H1 (cell line): ENCODE data around the gene STX5. TPM values are rescaled to one million over a fixed set of nuclear protein-coding genes. Genes with fewer than 3 reads are reported as not detected.

Experiments used
- CTCF ChIA-PET: fragments of 300-600 bp; sonication (Branson Sonifier 250); formaldehyde crosslinking; loops from one replicate; lab custom pipeline; 2021; ENCODE audit not compliant: partially characterized antibody; lab: Charles Lee
- POLR2A ChIA-PET: fragments of 300-600 bp; sonication (Branson Sonifier 250); formaldehyde crosslinking; loops from one replicate; lab custom pipeline; 2021; ENCODE audit warnings: inconsistent platforms; ENCODE audit not compliant: partially characterized antibody; lab: Charles Lee
- DNase-seq, 2 experiments: peaks; one replicate each; pipeline versions ENCODE4 v3.0.0 to v3.0.0-alpha.2; 2010 to 2022; ENCODE audit warnings: low spot score in 2 of 2, low read depth in 1 of 2, mixed read lengths in 1 of 2
- FAIRE-seq: peaks from 2 replicates; lab custom pipeline; 2011; peaks lifted over from hg19 to GRCh38; lab: Jason Lieb, UNC
- H2AFZ ChIP-seq: 2 replicates; pipeline ENCODE4 v1.8.1; 2012; ENCODE audit warnings: low read length, inconsistent platforms
- H2AK5ac ChIP-seq: 2 replicates; pipeline ENCODE4 v1.6.1; 2013; ENCODE audit warnings: low read depth, low read length
- H2BK120ac ChIP-seq: replicated peaks from 2 replicates; pipeline ENCODE3; 2013; ENCODE audit warnings: low read depth, low read length, inconsistent platforms
- H2BK12ac ChIP-seq: 2 replicates; pipeline ENCODE4 v1.6.1; 2013; ENCODE audit warnings: low read depth, low read length
- H2BK15ac ChIP-seq: 2 replicates; pipeline ENCODE4 v1.6.1; 2013; ENCODE audit warnings: low read length
- H2BK20ac ChIP-seq: 2 replicates; pipeline ENCODE4 v1.6.1; 2013; ENCODE audit warnings: low read length
- H2BK5ac ChIP-seq: 2 replicates; pipeline ENCODE4 v1.6.1; 2013; ENCODE audit warnings: low read depth, low read length
- H3K14ac ChIP-seq: 2 replicates; pipeline ENCODE4 v1.6.1; 2013; ENCODE audit warnings: inconsistent platforms; ENCODE audit not compliant: insufficient read length
- H3K18ac ChIP-seq: 2 replicates; pipeline ENCODE4 v1.6.1; 2013; ENCODE audit warnings: low read length; ENCODE audit errors: extremely low read depth
- H3K23ac ChIP-seq: 2 replicates; pipeline ENCODE4 v1.6.1; 2013; ENCODE audit warnings: inconsistent platforms; ENCODE audit not compliant: insufficient read length
- H3K23me2 ChIP-seq: 2 replicates; pipeline ENCODE4 v1.6.1; 2013; ENCODE audit warnings: low read depth, low read length
- H3K27ac ChIP-seq: 2 replicates; pipeline ENCODE4 v1.6.1; 2011; ENCODE audit warnings: low read depth, low read length, inconsistent platforms
- H3K27me3 ChIP-seq, 4 experiments: replicated peaks in 1 of 4; 1 replicate in 1 of 4; 2 replicates in 3 of 4; pipeline versions ENCODE4 v1.6.1 to v1.8.1; 2011 to 2013; ENCODE audit warnings: low read length in 3 of 4, mild to moderate bottlenecking in 3 of 4, inconsistent platforms in 2 of 4, mixed read lengths in 2 of 4, moderate library complexity in 1 of 4; ENCODE audit not compliant: control insufficient read depth in 3 of 4, insufficient read depth in 3 of 4; ENCODE audit errors: extremely low read depth in 1 of 4
- H3K36me3 ChIP-seq, 4 experiments: 2 replicates each; pipeline versions ENCODE4 v1.6.1 to v1.8.1; 2011 to 2013; ENCODE audit warnings: mild to moderate bottlenecking in 4 of 4, low read length in 3 of 4, moderate library complexity in 2 of 4, control low read depth in 1 of 4, inconsistent platforms in 1 of 4; ENCODE audit not compliant: insufficient read depth in 4 of 4, control insufficient read depth in 2 of 4
- H3K4ac ChIP-seq: replicated peaks from 2 replicates; pipeline ENCODE3; 2013; ENCODE audit warnings: low read length, low read depth, mixed read lengths, inconsistent platforms; ENCODE audit not compliant: insufficient read length
- H3K4me1 ChIP-seq, 4 experiments: replicated peaks in 1 of 4; 1 replicate in 1 of 4; 2 replicates in 3 of 4; pipeline versions ENCODE4 v1.6.1 to v1.8.1; 2011 to 2013; ENCODE audit warnings: low read length in 3 of 4, inconsistent platforms in 2 of 4, mixed read lengths in 1 of 4; ENCODE audit not compliant: insufficient read depth in 4 of 4, control insufficient read depth in 3 of 4
- H3K4me2 ChIP-seq, 2 experiments: 2 replicates each; pipeline versions ENCODE4 v1.6.1 to v1.8.1; 2011 to 2013; ENCODE audit warnings: low read depth in 2 of 2, low read length in 2 of 2, control low read depth in 1 of 2, inconsistent platforms in 1 of 2, mild to moderate bottlenecking in 1 of 2; ENCODE audit not compliant: insufficient read depth in 1 of 2
- H3K4me3 ChIP-seq, 4 experiments: fragments of 200-600, 300-600 bp in 1 of 4; sonication (generic), shearing (Covaris generic), sonication (Bioruptor Twin) in 1 of 4; 2 replicates each; pipeline versions ENCODE4 v1.5.1 to v1.8.1; 2011 to 2016; ENCODE audit warnings: low read length in 4 of 4, low read depth in 3 of 4, control low read depth in 2 of 4, inconsistent platforms in 2 of 4, mild to moderate bottlenecking in 2 of 4, mixed read lengths in 1 of 4, moderate library complexity in 1 of 4; ENCODE audit not compliant: insufficient read depth in 2 of 4; ENCODE audit errors: extremely low read depth in 1 of 4
- H3K56ac ChIP-seq: replicated peaks from 2 replicates; pipeline ENCODE3; 2013; ENCODE audit warnings: low read depth, mild to moderate bottlenecking, mixed read lengths, low read length, inconsistent platforms; ENCODE audit not compliant: insufficient read length
- H3K79me1 ChIP-seq: 2 replicates; pipeline ENCODE4 v1.6.1; 2013; ENCODE audit warnings: low read depth, low read length, control low read depth
- H3K79me2 ChIP-seq, 2 experiments: 2 replicates each; pipeline versions ENCODE4 v1.6.1 to v1.8.1; 2012 to 2013; ENCODE audit warnings: low read length in 2 of 2, mild to moderate bottlenecking in 2 of 2, inconsistent platforms in 1 of 2; ENCODE audit not compliant: insufficient read depth in 2 of 2, control insufficient read depth in 1 of 2
- H3K9ac ChIP-seq, 4 experiments: replicated peaks in 1 of 4; 1 replicate in 1 of 4; 2 replicates in 3 of 4; pipeline versions ENCODE4 v1.6.1 to v1.8.1; 2011 to 2013; ENCODE audit warnings: low read depth in 3 of 4, low read length in 3 of 4, control low read depth in 2 of 4, mild to moderate bottlenecking in 2 of 4, moderate library complexity in 2 of 4, inconsistent platforms in 1 of 4; ENCODE audit errors: extremely low read depth in 1 of 4
- H3K9me3 ChIP-seq, 2 experiments: 2 replicates each; pipeline versions ENCODE4 v1.6.1 to v1.8.1; 2012 to 2013; ENCODE audit warnings: mild to moderate bottlenecking in 2 of 2, moderate library complexity in 2 of 2, control low read depth in 1 of 2, inconsistent platforms in 1 of 2, low read depth in 1 of 2, low read length in 1 of 2, mixed read lengths in 1 of 2; ENCODE audit not compliant: insufficient read depth in 2 of 2
- H4K20me1 ChIP-seq, 2 experiments: replicated peaks in 1 of 2; 2 replicates each; pipeline versions ENCODE3 to v1.8.1; 2011 to 2013; ENCODE audit warnings: inconsistent platforms in 2 of 2, low read length in 2 of 2, mild to moderate bottlenecking in 1 of 2; ENCODE audit not compliant: insufficient read depth in 2 of 2, control insufficient read depth in 1 of 2
- H4K5ac ChIP-seq: 2 replicates; pipeline ENCODE4 v1.6.1; 2013; ENCODE audit warnings: low read length, low read depth, mixed read lengths, inconsistent platforms; ENCODE audit not compliant: insufficient read length
- H4K8ac ChIP-seq: 2 replicates; pipeline ENCODE4 v1.8.0; 2013; ENCODE audit warnings: mild to moderate bottlenecking, moderate library complexity, low read length, inconsistent platforms; ENCODE audit not compliant: insufficient read depth; ENCODE audit errors: extremely low read depth
- H4K91ac ChIP-seq: replicated peaks from 2 replicates; pipeline ENCODE3; 2013; ENCODE audit warnings: low read length, mixed read lengths, inconsistent platforms; ENCODE audit not compliant: insufficient read length
- CREB1 ChIP-seq: IDR thresholded peaks from 2 replicates; pipeline ENCODE4 v1.6.1; 2012; ENCODE audit warnings: inconsistent platforms
- CTBP2 ChIP-seq: IDR thresholded peaks from 2 replicates; pipeline ENCODE4 v1.7.0; 2011; ENCODE audit warnings: borderline replicate concordance, mild to moderate bottlenecking, moderate library complexity, mixed read lengths, low read length; ENCODE audit not compliant: insufficient read depth, insufficient read length
- FOSL1 ChIP-seq: IDR thresholded peaks from 2 replicates; pipeline ENCODE4 v1.6.1; 2011; ENCODE audit warnings: mild to moderate bottlenecking, low read depth, low read length, moderate library complexity; ENCODE audit not compliant: insufficient read depth
- KDM1A ChIP-seq: fragments of 200-600, 300-600 bp; sonication (generic); IDR thresholded peaks from 2 replicates; pipeline ENCODE4 v1.7.1; 2016; ENCODE audit warnings: mild to moderate bottlenecking, low read length, borderline replicate concordance
- RNF2 ChIP-seq: fragments of 200-900, 300-1000 bp; sonication (generic); IDR thresholded peaks from 2 replicates; pipeline ENCODE4 v1.7.1; 2016; ENCODE audit warnings: borderline replicate concordance, low read depth, mild to moderate bottlenecking, antibody characterized with exemption, low read length; ENCODE audit not compliant: poor library complexity, severe bottlenecking; ENCODE audit errors: missing control alignments
- SAP30 ChIP-seq: fragments of 300-600 bp; sonication (generic); IDR thresholded peaks from 2 replicates; pipeline ENCODE4 v1.7.1; 2012; ENCODE audit warnings: low read length, moderate library complexity, mild to moderate bottlenecking, inconsistent platforms; ENCODE audit not compliant: insufficient read depth, insufficient replicate concordance
- SIRT6 ChIP-seq: IDR thresholded peaks from one replicate; pipeline ENCODE4 v1.7.1; 2012; ENCODE audit warnings: low read length, inconsistent platforms
- SP2 ChIP-seq: IDR thresholded peaks from 2 replicates; pipeline ENCODE4 v1.6.1; 2012; ENCODE audit warnings: mild to moderate bottlenecking, low read length, inconsistent platforms
- SUZ12 ChIP-seq: fragments of 200-600 bp; sonication (generic); IDR thresholded peaks from 2 replicates; pipeline ENCODE4 v1.6.1; 2012; ENCODE audit warnings: mild to moderate bottlenecking, inconsistent platforms, low read length, moderate library complexity, mixed read lengths
- TAF1 ChIP-seq: IDR thresholded peaks from 2 replicates; pipeline ENCODE4 v1.6.1; 2011; ENCODE audit warnings: mild to moderate bottlenecking, low read depth, low read length
- TAF7 ChIP-seq: optimal IDR thresholded peaks from 2 replicates; pipeline ENCODE3; 2011; ENCODE audit warnings: low read depth, mild to moderate bottlenecking, inconsistent platforms, low read length, moderate library complexity, borderline replicate concordance
- ZNF274 ChIP-seq: IDR thresholded peaks from 2 replicates; pipeline ENCODE4 v1.7.0; 2012; ENCODE audit warnings: low read length, borderline replicate concordance; ENCODE audit errors: extremely low read depth
- WGBS, 2 experiments: shearing (Covaris generic) in 1 of 2; methylation state at CpG; one replicate each; pipeline versions ENCODE4 v1.1.6 to v1.1.7; 2013 to 2015; ENCODE audit warnings: low lambda C conversion rate in 2 of 2, mixed read lengths in 2 of 2, inconsistent platforms in 1 of 2, low coverage in 1 of 2, missing lambda C conversion rate in 1 of 2; ENCODE audit not compliant: insufficient replicate concordance in 2 of 2, insufficient coverage in 1 of 2, insufficient read length in 1 of 2; ENCODE audit errors: extremely low coverage in 1 of 2, missing lambda C conversion rate in 1 of 2; 5-methylcytosine and 5-hydroxymethylcytosine counted together
- polyA plus RNA-seq, 7 experiments: library from polyadenylated mRNA; depleted of rRNA in 3 of 7; stranded (reverse) in 5 of 7; unstranded in 2 of 7; fragments of >200 nt in 5 of 7; fragments of 200-250 nt in 2 of 7; gene quantifications; 1 replicate in 5 of 7; 2 replicates in 1 of 7; 4 replicates in 1 of 7; pipeline versions ENCODE4 v1.2.1 to v1.2.3, GENCODE V29; 2011 to 2013; ENCODE audit warnings: missing spikeins in 2 of 7, mixed read lengths in 2 of 7
- total RNA-seq: library from RNA; stranded (reverse); fragmentation: NEBNext Ultra II Directional; extraction: Animal tissue kit (Norgen Biotek cat#: 25700); gene quantifications from 2 replicates; pipeline ENCODE4 v1.2.1, GENCODE V29; 2021

STX5 gene
- total and polyA plus RNA-seq, 2 of the 8 experiments (the other 6 are each of a cell fraction or from before 2014, with no cell fraction given): 24.2 to 28.5 TPM

DNA sequence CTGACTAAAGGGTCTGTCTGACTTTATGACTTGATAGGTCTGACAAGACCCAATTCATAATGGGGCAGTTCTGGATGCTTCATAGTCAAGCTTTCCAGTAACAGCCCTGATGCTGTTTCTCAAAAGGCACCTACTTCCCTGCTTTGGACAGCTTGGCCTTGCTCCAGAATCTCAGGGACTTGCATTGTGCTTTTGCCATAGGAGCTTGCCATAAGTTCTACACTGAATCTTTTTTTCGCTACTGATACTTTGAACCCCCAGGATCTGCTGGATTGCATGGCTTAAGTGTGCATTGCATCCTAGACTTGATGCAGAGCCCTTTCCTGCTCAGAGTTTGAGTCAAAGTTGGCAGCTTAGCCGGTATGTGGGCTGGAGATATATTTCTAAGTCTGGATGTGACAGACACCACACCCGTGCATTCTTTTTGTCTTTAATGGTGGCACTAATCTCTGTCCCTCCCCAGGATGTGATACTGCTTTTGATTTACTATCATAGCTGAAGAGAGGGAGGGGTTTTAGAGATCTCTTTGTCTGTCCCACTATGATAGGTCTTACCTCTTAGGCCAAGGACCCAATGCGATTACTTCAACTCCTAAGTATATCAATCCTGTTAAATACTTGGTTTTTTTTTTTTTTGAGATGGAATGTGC, 32.0 kb upstream of the STX5 start:
- Histone ChIP-seq H3K4me1 (peaks cover 0 to 10% (median 5%) of the 10 kb centered on the region in 4 experiments; a peak in 4 of 7 replicates), H3K27ac (no peak overlapping the region), H2AFZ (no peak overlapping the region), H3K56ac (no peak overlapping the region), H4K20me1 (peaks cover 26% of the 10 kb centered on the region in 2 experiments), H3K79me2 (peaks cover 43 to 98% of the 10 kb centered on the region in 2 experiments), H3K4me3 (no peak overlapping the region), H2BK20ac (no peak overlapping the region), H3K4ac (no peak overlapping the region), H3K23me2 (no peaks in the 10 kb centered on the region), H3K23ac (no peak overlapping the region), H3K36me3 (peaks cover 3 to 54% (median 13%) of the 10 kb centered on the region in 4 experiments; a peak in 7 of 8 replicates), H3K27me3 (no peaks in the 10 kb centered on the region), H4K5ac (no peak overlapping the region), H2AK5ac (no peak overlapping the region), H2BK12ac (no peak overlapping the region), H2BK15ac (no peak overlapping the region), H2BK5ac (no peak overlapping the region), H2BK120ac (no peak overlapping the region), H4K8ac (no peak overlapping the region), H3K4me2 (no peak overlapping the region), H3K9me3 (no peaks in the 10 kb centered on the region), H4K91ac (no peak overlapping the region), H3K79me1 (peaks cover 6% of the 10 kb centered on the region), H3K9ac (peak overlapping the region in 1 of 4 experiments; percentile 8; a peak in 1 of 7 replicates), H3K14ac (no peak overlapping the region), H3K18ac (no peak overlapping the region)
- FAIRE-seq (no peak), DNase-seq (no peak)
- WGBS, 2 experiments: 92% methylated on average over 4 of the region's 4 CpGs; no CpG with 5 or more reads in 1 of the 2 experiments
- ChIA-PET POLR2A (interaction anchor here (0.9 to 52.7 kb wide), 7 partner anchors 15 to 93 kb away, joined by 3 to 2104 read pairs (median 22); partner anchors contain the start of genes CHRM1, NXF1, SLC3A2 and STX5), CTCF (interaction anchor here (0.7 to 2.2 kb wide), 17 partner anchors 10 to 284 kb away, joined by 3 to 8 read pairs (median 4); partner anchors contain the start of genes SLC3A2 and STX5)
- TF ChIP-seq RNF2: no peak
- TF ChIP-seq SUZ12: no peak
- TF ChIP-seq TAF1: no peak
- TF ChIP-seq FOSL1: no peak
- TF ChIP-seq SIRT6: no peak
- no peak for TF ChIP-seq KDM1A
- TF ChIP-seq SP2: no peak
- no peak for TF ChIP-seq ZNF274
- no peak for TF ChIP-seq CTBP2
- TF ChIP-seq SAP30: no peak
- no peak for TF ChIP-seq CREB1
- no peak for TF ChIP-seq TAF7
